Tongue (tissue), 2 donors: Measurements from ENCODE around the gene CLSTN2. TPM values are rescaled to one million over a fixed set of nuclear protein-coding genes. Genes with fewer than 3 reads are reported as not detected.
A peak's percentile ranks its signal among the peaks of the same experiment; 100 is the strongest.

Experiments
- DNase-seq: peaks from one replicate; pipeline ENCODE4 v3.0.0-alpha.2; 2015
- total RNA-seq: library from RNA; depleted of rRNA; stranded (reverse); fragments of >200 nt; gene quantifications from one replicate; pipeline ENCODE4 v1.2.3, GENCODE V29; 2014

Gene CLSTN2
- total RNA-seq, 1 donor from 2014 or later, result 20.1 TPM

- DNase-seq, result peak; percentile 67
Measured at GRCh38 chr3:140508550-140508949, 573.6 kb downstream of the CLSTN2 start.

GRCh38 chr3:140509534-140509933, 574.5 kb downstream of the CLSTN2 start:
- DNase-seq, result no peak

GRCh38 chr3:140510303-140510861, 575.4 kb downstream of the CLSTN2 start:
- DNase-seq, result no peak

GRCh38 chr3:140521751-140522445, 586.9 kb downstream of the CLSTN2 start:
- no peak for DNase-seq

GRCh38 chr3:140522653-140523380, 587.8 kb downstream of the CLSTN2 start:
- DNase-seq, result no peak

GRCh38 chr3:140523600-140523999, 588.6 kb downstream of the CLSTN2 start:
- no peak for DNase-seq

GRCh38 chr3:140527156-140527555, 592.2 kb downstream of the CLSTN2 start:
- no peak for DNase-seq

GRCh38 chr3:140529096-140529495, 594.1 kb downstream of the CLSTN2 start:
- peak; percentile 25 for DNase-seq

- no peak for DNase-seq
Measured at GRCh38 chr3:140529558-140529957, 594.6 kb downstream of the CLSTN2 start.

- no peak for DNase-seq
Measured at GRCh38 chr3:140530131-140530530, 595.1 kb downstream of the CLSTN2 start.

GRCh38 chr3:140530603-140531002, 595.6 kb downstream of the CLSTN2 start:
- no peak for DNase-seq

- DNase-seq, result no peak
Measured at GRCh38 chr3:140532793-140533330, 597.9 kb downstream of the CLSTN2 start.

- DNase-seq, result no peak
Measured at GRCh38 chr3:140536926-140537726, 602.1 kb downstream of the CLSTN2 start.

- no peak for DNase-seq
Measured at GRCh38 chr3:140537727-140538082, 602.7 kb downstream of the CLSTN2 start.

- DNase-seq, result peak; percentile 43
Measured at GRCh38 chr3:140540262-140540661, 605.3 kb downstream of the CLSTN2 start.

- no peak for DNase-seq
Measured at GRCh38 chr3:140541975-140542653, 607.1 kb downstream of the CLSTN2 start.

GRCh38 chr3:140545197-140545596, 610.2 kb downstream of the CLSTN2 start:
- no peak for DNase-seq

GRCh38 chr3:140545756-140546155, 610.8 kb downstream of the CLSTN2 start:
- DNase-seq, result peak; percentile 6

GRCh38 chr3:140546649-140547048, 611.7 kb downstream of the CLSTN2 start:
- DNase-seq, result no peak

GRCh38 chr3:140552403-140552802, 617.4 kb downstream of the CLSTN2 start:
- DNase-seq, result no peak

- no peak for DNase-seq
Measured at GRCh38 chr3:140552898-140553297, 617.9 kb downstream of the CLSTN2 start.

GRCh38 chr3:140553591-140553990, 618.6 kb downstream of the CLSTN2 start:
- DNase-seq, result no peak
